Measurements from ENCODE around the gene ETV3L.

DNA sequence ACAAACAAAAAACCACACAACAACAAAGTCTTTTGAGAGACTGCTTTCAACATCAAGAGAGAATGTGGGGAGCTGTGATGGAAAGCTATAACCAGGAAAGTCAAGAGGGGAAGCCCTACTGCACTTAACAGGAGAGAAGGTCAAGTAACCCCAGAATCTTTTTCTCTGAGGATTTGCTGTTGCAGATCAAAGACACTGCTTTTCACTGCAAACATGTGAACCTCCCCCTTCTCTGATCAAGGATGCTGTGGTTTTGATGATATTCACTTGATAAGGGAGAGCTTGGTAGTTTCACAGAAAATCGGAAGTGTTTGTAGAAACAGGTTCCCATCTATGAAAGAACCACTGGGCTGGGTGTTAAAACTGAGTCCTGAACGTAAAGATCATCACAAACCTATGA, 33.8 kb upstream of the ETV3L start:
- TF ChIP-seq, protein P1, sequence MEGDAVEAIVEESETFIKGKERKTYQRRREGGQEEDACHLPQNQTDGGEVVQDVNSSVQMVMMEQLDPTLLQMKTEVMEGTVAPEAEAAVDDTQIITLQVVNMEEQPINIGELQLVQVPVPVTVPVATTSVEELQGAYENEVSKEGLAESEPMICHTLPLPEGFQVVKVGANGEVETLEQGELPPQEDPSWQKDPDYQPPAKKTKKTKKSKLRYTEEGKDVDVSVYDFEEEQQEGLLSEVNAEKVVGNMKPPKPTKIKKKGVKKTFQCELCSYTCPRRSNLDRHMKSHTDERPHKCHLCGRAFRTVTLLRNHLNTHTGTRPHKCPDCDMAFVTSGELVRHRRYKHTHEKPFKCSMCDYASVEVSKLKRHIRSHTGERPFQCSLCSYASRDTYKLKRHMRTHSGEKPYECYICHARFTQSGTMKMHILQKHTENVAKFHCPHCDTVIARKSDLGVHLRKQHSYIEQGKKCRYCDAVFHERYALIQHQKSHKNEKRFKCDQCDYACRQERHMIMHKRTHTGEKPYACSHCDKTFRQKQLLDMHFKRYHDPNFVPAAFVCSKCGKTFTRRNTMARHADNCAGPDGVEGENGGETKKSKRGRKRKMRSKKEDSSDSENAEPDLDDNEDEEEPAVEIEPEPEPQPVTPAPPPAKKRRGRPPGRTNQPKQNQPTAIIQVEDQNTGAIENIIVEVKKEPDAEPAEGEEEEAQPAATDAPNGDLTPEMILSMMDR (IDR thresholded peaks at IDR 0.05; ENCODE audit: low read depth, low read length, poor library complexity, severe bottlenecking) = no peak
- TF ChIP-seq EZH2phosphoT487 (IDR thresholded peaks at IDR 0.05; ENCODE audit: borderline replicate concordance, low read length) = no peak

All from DOHH2 (cell line).